HG02588 (cell line): Measurements from ENCODE around the gene BCAS1.

Experiments used
- ATAC-seq: cut with Tn5 transposase; IDR thresholded peaks from one replicate; pipeline ENCODE4 v1.9.1; 2021; ENCODE audit warnings: mild to moderate bottlenecking, moderate library complexity; ENCODE audit not compliant: unreplicated experiment

Gene BCAS1

DNA sequence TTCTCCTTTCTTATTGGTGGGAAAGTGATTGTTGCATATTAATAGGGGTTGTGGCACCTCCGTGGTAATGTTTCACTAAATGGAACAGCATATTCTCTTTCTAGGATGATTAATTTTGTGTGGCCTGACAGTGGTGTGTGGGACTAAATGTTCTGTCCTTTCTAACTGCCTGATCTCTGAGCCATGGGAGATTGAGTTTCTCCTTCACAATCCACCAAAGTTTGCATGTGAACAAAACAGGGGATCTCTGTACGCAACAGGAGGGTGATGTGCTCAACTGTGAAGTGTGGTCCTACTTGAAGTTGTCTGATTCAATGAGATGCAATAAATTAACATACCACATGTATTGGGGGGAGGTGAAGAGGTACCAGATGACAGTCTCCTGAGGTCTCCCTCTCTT, 19.3 kb downstream of the BCAS1 start:
- ATAC-seq = no peak

DNA sequence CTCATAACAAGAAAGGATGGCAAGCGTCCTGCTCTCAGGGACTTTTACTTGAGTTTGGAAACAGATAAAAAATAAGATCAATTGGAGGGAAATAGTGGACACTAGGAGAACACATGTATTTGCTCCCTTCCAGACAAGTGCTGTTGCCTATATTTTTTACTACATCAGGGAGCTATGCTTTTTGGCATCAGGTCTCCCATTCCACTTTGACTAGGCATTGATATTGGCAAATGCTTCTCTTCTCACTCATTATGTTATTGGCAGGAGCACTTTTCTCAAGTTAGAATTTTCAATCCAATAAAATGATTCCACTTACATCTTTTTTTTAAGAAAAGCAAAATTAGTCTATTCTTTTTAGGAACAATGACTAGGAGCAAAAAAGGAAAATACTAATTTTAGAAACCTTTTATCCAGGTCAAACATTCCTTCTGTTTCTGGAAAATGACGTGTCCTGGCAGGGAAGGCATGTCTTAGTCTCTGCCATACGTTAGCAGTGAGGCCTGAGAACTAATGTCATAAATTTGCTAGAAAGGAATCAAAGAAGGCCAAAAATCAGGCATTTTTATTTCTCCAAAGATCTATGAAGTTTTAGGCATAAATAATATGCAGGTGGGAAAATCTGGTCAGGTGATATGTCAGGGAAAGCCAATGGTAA, 21.4 kb downstream of the BCAS1 start:
- no peak for ATAC-seq

DNA sequence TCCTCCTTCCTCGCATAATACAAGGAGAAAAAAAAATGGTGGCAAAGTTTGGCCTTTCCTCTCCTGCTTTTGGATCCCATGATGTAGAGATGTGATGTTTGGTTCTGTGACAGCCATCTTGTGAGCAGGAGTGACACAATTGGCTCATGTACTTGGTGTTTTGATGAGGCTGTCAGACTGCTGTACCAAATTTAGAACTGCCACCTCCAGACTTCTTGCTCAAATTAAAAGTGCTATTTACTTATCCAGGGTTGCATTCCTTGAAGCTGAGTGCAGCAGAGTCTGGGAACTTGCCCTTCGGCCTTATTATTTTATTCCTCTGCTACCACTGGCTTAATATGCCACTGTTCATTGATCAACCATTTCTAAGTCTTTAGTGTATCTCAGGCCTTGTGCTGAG, 21.9 kb downstream of the BCAS1 start:
- no peak for ATAC-seq

DNA sequence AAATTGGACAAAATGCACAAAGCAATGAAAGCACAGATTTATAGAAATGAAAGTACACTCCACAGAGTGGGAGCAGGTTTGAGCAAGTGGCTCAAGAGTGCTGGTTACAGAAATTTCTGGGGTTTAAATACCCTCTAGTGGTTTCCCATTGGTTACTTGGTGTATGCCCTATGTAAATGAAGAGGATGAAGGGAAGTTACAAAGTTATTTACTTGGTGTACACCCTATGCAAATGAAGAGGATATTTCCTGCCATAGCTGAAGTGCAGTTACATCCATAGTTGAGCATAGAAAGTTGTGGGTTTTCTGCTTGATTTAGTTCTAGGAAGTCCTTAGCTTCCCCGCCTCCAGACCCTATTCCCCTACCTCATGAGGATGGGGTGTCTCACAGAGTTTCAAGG, 22.7 kb downstream of the BCAS1 start:
- ATAC-seq = no peak

DNA sequence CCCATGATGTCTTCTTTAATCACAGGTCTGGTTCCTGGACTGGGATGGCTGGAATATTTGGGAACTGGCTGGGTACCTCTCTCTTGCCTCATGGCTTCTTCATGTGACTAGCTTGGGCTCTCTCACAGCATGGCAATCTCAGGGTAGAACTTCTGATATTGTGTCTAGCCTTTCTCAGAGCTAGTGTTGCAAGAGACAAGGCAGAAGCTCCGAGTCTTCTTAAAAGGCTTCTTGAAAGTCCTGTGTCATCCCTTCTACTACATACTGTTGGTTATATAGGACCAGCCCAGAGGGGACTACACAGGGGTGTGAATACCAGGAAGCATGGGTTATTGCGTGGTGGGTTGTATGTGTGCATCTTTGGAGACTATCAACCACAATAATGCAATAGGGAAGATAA, 23.3 kb downstream of the BCAS1 start:
- no peak for ATAC-seq

DNA sequence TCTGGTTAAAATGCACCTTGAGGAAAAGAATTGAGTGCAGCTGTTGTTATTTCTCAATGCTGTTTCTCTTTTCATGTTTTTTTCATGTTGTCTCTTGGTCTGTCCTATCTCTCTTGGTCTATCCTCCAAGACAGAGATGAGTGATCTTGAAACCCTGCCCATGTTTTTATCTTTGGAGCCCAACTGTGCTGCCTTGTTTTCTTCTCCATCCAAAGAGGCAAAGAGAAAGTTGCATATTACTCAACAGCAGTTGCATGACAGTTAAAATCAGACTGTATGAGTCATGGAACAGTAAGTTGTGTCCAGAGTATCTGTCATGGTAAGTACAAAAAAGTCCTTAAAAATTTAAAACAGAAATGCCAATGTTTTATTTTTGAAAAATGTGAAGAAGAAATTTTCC, 26.2 kb downstream of the BCAS1 start:
- peak; percentile 61 for ATAC-seq

DNA sequence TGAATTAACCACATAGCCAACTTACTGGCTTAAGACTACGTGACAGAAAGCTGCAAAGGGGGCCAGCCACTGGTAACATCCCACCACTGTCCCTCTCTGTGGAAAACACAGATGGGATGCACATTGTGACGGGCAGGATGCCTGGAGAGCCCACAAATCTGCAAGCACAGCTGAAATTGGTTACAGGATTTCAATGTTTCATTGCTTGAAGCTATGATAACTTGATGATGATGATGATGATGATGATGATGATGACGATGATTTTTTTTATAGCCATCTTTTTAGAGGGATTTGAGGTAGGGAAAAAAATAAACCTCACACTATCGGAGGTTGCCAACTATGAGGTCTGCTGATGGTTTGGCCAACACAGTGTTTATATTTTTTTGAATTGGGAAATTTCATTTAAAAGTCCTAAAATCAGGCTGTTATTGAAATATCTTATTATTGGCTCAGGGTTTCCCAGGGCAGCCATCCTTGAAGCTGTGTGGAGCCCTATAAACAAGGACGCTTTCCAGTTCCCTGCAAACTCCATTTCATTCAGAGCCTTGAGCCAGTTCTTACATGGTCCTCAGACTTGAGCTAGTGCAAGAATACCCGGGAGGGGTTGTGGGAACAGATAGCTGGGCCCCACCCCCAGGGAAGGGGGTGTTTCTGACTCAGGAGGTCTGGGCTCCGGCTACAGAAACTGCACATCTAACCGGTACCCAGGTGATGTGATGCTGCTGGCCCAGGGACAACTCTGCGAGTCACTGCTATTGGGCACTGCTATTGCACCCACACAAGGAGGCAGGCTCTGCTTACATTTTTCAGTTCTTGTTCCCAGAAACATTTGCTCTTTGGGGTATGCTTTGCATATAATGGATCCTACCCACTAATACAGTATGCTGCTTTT, 27.1 kb downstream of the BCAS1 start:
- ATAC-seq = no peak

DNA sequence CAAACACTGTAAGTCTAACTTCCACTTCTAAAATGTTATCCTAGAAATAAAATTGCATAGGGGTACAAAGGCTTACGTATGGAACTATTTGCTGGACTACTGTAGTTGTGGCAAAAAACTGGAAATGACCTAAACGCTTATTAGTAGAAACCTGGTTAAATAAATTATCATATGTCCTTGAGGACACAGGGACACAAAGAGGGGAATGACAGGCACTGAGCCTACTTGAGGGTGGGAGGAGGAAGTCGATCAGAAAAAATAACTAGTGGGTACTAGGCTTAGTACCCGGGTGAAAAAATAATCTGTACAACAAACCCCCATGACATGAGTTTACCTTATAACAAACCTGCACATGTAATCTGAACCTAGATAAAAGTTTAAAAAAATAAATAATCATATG, 28.4 kb downstream of the BCAS1 start:
- no peak for ATAC-seq

DNA sequence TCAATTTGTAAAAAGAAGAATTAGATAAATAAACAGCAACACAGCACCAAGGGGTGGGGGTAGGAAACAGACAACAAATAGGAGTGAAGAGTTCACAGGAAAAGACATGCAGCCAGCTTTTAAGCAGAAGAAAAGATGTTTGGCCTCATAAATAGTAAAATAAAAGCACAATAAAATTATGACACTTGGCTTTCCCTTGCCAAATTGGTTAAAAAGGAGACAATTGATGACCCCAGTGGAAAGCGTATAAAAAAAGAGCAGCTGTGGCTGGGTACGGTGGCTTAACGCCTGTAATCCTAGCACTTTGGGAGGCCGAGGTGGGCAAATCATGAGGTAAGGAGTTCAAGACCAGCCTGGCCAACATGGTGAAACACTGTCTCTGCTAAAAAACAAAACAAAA, 29.1 kb downstream of the BCAS1 start:
- no peak for ATAC-seq

DNA sequence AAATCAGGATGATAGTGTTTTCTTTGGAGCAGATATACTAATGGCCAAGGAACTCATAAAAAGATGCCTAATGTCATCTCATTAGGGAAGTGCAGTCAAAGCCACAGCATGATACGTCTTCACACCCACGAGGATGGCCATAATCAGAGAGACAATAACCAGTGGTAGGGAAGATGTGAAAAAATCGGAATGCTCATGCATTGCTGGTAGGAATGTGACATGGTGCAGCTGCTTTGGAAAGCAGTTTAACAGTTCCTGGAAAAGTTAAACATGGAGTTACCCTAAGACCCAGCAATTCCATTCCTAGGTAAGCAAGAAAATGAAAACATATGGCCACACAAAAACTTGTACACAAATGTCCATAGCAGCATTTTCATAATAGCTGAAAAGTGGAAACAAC, 29.9 kb downstream of the BCAS1 start:
- no peak for ATAC-seq

DNA sequence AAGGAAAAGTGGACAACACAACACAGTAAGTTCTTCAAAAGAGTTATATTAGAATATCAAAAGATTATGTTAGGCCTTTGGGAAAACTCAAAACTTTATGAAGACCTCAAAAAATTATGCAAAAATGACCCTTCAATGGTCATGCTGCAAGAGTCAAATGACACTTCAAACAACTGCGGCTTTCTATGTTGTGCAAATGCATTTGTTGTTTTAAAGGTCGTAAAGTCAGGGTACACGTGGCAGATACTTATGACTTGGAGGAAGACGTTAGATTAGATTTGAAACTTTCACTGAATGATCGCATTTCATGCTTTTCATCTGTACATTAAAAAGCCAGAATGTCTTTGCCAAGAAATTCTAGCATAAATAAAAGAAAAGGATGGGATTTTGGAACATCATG, 31.4 kb downstream of the BCAS1 start:
- ATAC-seq = no peak

DNA sequence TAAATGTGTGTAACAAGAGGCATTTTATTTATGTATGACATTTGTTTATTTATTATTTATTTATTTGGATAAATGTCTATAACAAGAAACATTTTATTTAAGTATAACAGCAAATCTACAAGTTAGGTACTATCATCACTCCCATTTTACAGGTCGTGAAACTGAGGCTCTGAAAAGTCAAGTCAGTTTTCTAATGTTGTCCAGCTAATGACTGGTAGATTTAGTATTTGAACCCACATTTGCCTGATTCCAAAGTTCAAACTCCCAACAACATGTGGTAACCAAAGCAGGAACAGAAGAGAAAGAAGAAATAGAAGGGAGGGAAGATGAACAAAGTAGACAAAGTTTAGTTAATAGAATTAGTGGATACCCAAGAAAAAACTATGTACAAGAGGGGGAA, 32.9 kb downstream of the BCAS1 start:
- no peak for ATAC-seq

DNA sequence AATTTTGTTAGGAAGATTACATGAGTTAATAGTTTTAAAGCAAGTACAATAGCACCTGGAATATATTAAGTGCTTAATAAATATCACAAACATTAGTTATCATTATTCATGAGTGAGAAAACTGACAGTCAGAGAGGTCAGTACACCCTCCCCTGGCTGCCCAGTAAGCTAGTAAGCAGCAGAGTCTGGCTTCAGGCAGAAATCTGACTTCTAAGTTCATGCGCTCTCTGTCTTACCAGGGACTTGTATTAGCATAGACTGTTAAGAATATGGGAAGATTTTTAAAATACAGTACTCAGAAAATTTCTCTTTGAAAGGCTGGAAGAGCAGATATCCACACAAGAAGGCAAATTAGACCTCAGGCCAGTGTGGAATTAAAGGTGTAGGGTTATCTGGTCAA, 40.8 kb downstream of the BCAS1 start:
- no peak for ATAC-seq

DNA sequence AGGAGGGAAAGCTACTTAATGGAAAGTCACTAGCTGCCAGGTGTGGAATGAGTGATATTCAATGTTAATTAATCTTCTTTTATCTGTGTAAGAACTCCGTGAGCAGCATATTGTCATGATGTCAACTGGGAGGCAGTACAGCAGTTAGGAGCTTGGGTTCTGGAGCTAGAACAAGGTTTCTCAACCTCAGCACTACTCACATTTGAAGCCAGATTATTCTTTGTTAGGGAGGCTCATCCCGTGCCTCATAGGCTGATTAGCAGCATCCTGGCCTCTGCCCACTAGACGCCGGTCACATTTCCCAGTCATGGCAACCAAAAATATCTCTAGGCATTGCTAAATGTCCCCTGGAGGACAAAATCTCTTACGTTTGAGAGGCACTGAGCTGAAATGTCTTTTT, 41.2 kb downstream of the BCAS1 start:
- no peak for ATAC-seq

DNA sequence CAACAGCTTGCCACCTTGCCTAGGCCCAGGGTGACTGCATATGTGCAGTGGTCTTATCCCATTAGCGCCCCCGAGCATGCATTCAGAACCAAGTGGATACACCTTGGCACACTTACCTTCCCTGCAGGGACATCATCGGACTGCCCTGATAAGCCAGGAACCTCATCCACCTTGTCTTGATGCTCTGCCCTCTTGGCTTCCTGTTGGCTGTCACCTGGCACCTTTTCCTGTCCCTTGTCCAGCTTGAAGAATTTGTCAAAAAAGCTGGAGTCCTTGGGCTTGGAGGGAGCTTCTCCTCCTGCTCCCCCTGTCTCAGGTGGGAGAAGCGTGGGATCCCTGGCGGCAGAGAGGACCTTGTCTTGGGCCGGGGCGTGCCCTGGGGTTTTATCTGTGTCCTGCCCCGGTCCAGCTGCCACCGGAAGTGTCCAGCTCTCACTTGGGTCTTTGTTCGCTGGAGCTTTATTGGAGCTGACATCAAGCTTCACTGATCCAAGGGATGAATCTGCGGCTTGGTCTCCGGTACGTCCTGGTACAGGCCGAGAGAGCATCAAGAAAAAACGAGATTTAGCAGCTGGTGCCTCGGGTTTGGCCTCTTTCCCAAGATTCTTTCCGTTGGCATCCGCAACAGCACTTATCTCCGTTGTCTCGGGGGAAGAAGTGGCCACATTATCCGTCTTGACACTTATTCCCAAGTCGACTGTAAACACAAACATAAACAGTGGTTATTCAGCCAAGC, 42.0 kb downstream of the BCAS1 start:
- no peak for ATAC-seq

DNA sequence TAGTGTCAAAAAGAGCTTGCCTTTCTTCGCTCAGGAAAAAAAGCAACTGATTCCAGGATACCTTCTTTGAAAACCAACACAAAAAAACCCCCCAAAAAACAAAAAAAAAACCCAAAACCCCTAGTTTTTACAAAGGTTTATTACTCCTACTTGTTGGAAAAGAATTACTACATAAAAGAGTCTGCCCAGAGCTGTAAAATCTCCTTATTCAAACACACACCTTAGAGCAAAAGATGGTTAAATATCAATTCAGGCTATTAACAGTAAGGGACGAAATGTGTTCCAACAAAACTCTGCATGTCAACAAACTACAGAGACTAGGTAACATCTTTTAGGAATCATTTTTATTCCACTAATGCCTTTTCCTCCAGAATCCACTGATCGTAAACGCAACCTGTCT, 42.7 kb downstream of the BCAS1 start:
- ATAC-seq = no peak

DNA sequence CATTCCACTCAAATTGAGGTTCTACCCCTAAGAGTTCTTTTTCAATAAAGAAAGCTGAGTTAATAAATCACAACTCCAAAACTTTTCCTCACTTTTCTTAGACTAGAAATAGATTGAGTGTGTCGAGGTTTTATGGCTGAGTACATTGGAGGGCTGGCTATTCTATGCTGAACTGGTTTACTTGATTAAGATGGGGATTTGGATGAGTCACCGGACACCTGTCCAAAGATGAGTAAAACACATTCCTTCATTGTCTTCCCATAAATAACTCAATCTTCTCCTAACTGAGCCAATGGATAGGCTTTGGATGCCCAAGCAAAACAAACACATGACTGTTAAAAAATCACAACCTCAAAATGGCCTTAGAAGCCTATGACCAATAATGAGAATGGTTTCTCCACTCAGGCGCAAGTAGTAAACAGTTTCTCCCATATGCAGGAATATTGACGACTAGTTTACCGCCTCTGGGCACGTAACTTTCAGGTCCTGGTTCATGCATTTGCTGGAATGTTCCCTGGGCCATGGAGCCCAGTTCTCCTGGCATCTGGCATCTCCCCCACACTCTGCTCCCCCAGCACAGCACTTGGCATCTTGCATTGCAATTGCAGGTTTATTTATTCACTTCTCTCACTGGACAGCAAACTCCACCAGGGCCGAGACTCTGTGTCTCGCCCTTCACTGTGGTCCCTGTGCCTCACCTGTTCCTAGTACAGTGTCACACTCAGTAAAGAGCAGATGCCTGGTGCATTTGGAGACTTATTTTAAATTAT, 43.9 kb downstream of the BCAS1 start:
- no peak for ATAC-seq

DNA sequence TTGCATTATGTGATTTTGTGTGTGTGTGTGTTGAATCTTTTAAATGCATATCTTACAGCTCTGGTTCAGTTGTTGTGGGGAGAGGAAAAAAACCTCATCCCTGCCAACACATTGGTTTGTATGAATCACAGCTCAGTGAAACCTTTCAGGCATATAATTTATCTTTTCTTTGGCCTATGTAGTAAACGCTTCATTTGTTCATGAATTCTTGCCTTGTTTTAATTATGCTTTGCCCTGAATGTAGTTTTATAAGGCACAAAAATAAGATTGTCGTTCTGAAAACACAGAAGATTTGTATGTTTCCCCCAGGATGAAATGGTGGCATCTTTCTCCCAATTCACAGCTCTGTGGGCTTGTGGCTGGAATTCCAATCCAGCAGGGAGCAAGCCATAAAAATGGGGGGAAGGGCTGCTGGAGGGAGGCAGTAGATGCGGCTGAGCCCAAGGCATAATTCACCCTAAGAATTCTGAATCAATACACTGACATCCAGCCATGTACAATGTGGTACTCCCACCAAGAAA, 45.1 kb downstream of the BCAS1 start:
- ATAC-seq = no peak

DNA sequence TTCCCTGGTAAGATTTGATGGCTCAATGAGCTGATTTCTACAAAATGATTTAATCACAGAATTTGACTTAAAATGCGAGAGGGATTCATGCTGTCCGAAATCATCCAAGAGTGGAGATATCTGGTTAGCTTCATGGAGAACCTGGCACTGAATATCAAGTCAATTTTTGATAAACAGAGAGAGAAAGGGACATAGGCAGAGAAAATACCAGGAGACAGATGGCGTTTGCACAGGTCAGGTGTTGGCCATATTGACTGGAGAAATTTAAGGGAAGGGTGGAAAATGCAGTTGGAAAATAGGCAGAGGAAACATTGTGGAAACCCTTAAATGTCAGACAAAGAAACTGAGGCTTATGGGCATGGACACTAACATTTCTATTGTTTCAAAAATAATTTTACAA, 47.0 kb downstream of the BCAS1 start:
- ATAC-seq = no peak

DNA sequence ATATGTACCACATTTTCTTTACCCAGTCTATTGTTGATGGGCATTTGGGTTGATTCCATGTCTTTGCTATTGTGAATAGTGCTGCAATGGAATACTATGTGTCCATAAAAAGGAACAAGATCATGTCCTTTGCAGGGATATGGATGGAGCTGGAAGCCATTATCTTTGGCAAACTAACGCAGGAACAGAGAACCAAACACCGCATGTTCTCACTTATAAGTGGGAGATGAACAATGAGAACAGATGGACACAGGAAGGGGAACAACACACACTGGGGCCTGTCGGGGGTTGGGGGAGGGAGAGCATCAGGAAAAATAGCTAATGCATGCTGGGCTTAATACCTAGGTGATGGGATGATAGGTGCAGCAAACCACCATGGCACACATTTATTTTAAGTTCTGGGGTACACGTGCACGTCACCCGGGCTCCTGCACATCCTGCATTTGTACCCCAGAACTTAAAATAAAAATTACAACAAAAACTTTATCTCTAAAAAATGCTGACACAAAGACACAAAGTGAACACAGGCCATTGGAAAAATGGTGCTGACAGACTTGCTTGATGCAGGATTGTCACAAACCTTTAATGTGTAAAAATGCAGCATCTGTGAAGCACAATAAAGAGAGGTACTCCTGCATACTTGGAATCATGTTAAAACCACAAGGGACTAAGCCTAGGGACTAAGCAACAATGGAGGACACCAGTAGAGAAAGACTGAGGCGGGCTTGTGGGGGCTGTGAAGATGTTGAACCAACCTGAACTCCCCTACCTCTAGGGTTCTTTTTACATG, 48.8 kb downstream of the BCAS1 start:
- ATAC-seq = no peak
